HepG2 (cell line): Measurements from ENCODE around the gene DHRS11.

ENCODE experiments used
- ATF5 ChIP-seq: sonication (generic); formaldehyde crosslinking; IDR thresholded peaks from 2 replicates; pipeline ENCODE4 v1.4.0; 2020; ENCODE audit warnings: mild to moderate bottlenecking, low read depth, missing genetic modification reagents
- CTCF ChIP-seq: sonication (generic); formaldehyde crosslinking; IDR thresholded peaks from 2 replicates; pipeline ENCODE4 v1.5.0; 2020; ENCODE audit warnings: mild to moderate bottlenecking, missing genetic modification reagents, moderate library complexity
- FOXM1 ChIP-seq: sonication (generic); formaldehyde crosslinking; IDR thresholded peaks from 2 replicates; pipeline ENCODE4 v1.5.0; 2020; ENCODE audit warnings: missing genetic modification reagents
- MAX ChIP-seq: IDR thresholded peaks from 2 replicates; pipeline ENCODE4 v1.6.1; 2012; ENCODE audit warnings: inconsistent platforms
- MAZ ChIP-seq, 2 experiments: sonication (generic) in 1 of 2; formaldehyde crosslinking in 1 of 2; IDR thresholded peaks; 2 replicates each; pipeline versions ENCODE4 v1.5.0 to v1.6.1; 2012 to 2020; ENCODE audit warnings: low read depth in 2 of 2, mild to moderate bottlenecking in 2 of 2, borderline replicate concordance in 1 of 2, improper control_type of control experiment in 1 of 2, low read length in 1 of 2, missing genetic modification reagents in 1 of 2, moderate library complexity in 1 of 2
- RAD21 ChIP-seq: fragments of 450-650 bp; formaldehyde crosslinking; IDR thresholded peaks from 2 replicates; pipeline ENCODE4 v1.5.0; 2020; ENCODE audit warnings: mild to moderate bottlenecking
- REPIN1 ChIP-seq: sonication (generic); formaldehyde crosslinking; IDR thresholded peaks from 2 replicates; pipeline ENCODE4 v1.8.0; 2022; ENCODE audit warnings: missing genetic modification reagents, low read depth, mild to moderate bottlenecking, borderline replicate concordance
- RNF2 ChIP-seq: fragments of 450-650 bp; conservative IDR thresholded peaks from 2 replicates; pipeline ENCODE4 v1.6.1; 2016; ENCODE audit warnings: low read depth
- TGIF2 ChIP-seq: IDR thresholded peaks from 2 replicates; pipeline ENCODE4 v1.6.1; 2016; ENCODE audit warnings: control low read depth, missing compliant biosample characterization
- ZFP90 ChIP-seq: sonication (generic); formaldehyde crosslinking; IDR thresholded peaks from 2 replicates; pipeline ENCODE4 v1.8.0; 2022; ENCODE audit warnings: missing genetic modification reagents, mild to moderate bottlenecking, inconsistent platforms, borderline replicate concordance
- ZNF253 ChIP-seq: sonication (generic); formaldehyde crosslinking; IDR thresholded peaks from 2 replicates; pipeline ENCODE4 v1.8.0; 2022; ENCODE audit warnings: mild to moderate bottlenecking, missing genetic modification reagents, borderline replicate concordance
- ZNF350 ChIP-seq: sonication (generic); formaldehyde crosslinking; IDR thresholded peaks from 2 replicates; pipeline ENCODE4 v1.4.0; 2020; ENCODE audit warnings: mild to moderate bottlenecking, low read depth, missing genetic modification reagents, borderline replicate concordance
- ZNF788 ChIP-seq: sonication (generic); formaldehyde crosslinking; IDR thresholded peaks from 2 replicates; pipeline ENCODE4 v1.5.0; 2020; ENCODE audit warnings: mild to moderate bottlenecking, missing genetic modification reagents, borderline replicate concordance

GRCh38 chr17:36627101-36627500 is 35.4 kb downstream of the DHRS11 start:
- TF ChIP-seq CTCF (no peak), RAD21 (no peak), ATF5 (CRISPR knock-in tag) (no peak), RNF2 (no peak), FOXM1 (CRISPR knock-in tag) (no peak), MAZ (IDR thresholded peaks at IDR 0.05; ENCODE audit: borderline replicate concordance, low read depth, low read length) (no peak), MAZ (CRISPR knock-in tag; IDR thresholded peaks at IDR 0.05; ENCODE audit: low read depth) (no peak), ZFP90 (no peak), MAX (no peak), ZNF350 (no peak), REPIN1 (CRISPR knock-in tag) (no peak), TGIF2 (no peak), ZNF253 (CRISPR knock-in tag) (no peak), ZNF788 (CRISPR knock-in tag) (no peak)
